HPDE6-E6E7 (cell line): ENCODE measurements around the gene CDK2.

ENCODE experiments used
- DNase-seq: peaks from one replicate; pipeline ENCODE4 v3.0.0; 2011; ENCODE audit warnings: missing footprints; ENCODE audit errors: extremely low spot score

The CDK2 gene

GRCh38 chr12:56011509-56012090 lies 45.0 kb downstream of the CDK2 start:
- no peak for DNase-seq

GRCh38 chr12:56013482-56013881 lies 46.9 kb downstream of the CDK2 start:
- no peak for DNase-seq

- DNase-seq = no peak
These were observed 47.6 kb downstream of the CDK2 start for GRCh38 chr12:56014205-56014604.

GRCh38 chr12:56017181-56017580 lies 50.6 kb downstream of the CDK2 start:
- DNase-seq = no peak

GRCh38 chr12:56018356-56018755 lies 51.7 kb downstream of the CDK2 start:
- DNase-seq = no peak

GRCh38 chr12:56020423-56021184 lies 54.0 kb downstream of the CDK2 start, which contains the start of gene IKZF4:
TSS of gene IKZF4 (plus strand) at chr12:56021043. CDS start at chr12:56021494, 451 bp downstream.
- DNase-seq = no peak

GRCh38 chr12:56021889-56022497 lies 55.4 kb downstream of the CDK2 start:
- DNase-seq = no peak
